Measurements from ENCODE around the gene PTPN20.
"Not testable (repeated sequence)": the region's sequence is repeated elsewhere in the genome, so short reads cannot be mapped to it uniquely, and the experiment has no call there.

PTPN20 gene

DNA sequence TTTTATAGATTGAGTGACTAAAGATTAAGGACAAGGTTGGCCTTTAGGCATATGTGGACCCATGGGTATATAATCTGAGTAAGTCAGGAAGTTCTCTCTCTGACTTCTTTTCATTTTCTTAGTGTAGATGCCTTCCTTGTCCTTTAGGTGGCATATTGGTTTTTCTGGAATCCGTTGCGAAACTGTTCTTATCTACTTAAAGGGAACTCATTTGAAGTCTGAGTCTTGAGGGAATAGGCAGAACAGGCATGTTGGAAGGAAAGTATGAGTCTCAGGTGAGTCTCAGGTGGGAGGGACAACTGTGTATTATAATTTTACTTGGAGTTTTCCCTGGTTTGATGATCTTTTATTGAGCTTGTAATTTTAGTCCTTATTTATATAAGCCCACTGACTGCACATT is 14.6 kb downstream of the PTPN20 start:
- DNase-seq (ENCODE audit: low read depth), result not testable (repeated sequence)
- TF ChIP-seq, protein P1, sequence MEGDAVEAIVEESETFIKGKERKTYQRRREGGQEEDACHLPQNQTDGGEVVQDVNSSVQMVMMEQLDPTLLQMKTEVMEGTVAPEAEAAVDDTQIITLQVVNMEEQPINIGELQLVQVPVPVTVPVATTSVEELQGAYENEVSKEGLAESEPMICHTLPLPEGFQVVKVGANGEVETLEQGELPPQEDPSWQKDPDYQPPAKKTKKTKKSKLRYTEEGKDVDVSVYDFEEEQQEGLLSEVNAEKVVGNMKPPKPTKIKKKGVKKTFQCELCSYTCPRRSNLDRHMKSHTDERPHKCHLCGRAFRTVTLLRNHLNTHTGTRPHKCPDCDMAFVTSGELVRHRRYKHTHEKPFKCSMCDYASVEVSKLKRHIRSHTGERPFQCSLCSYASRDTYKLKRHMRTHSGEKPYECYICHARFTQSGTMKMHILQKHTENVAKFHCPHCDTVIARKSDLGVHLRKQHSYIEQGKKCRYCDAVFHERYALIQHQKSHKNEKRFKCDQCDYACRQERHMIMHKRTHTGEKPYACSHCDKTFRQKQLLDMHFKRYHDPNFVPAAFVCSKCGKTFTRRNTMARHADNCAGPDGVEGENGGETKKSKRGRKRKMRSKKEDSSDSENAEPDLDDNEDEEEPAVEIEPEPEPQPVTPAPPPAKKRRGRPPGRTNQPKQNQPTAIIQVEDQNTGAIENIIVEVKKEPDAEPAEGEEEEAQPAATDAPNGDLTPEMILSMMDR (IDR thresholded peaks at IDR 0.05; ENCODE audit: low read depth, low read length, missing control alignments), result peak; percentile 5

DNA sequence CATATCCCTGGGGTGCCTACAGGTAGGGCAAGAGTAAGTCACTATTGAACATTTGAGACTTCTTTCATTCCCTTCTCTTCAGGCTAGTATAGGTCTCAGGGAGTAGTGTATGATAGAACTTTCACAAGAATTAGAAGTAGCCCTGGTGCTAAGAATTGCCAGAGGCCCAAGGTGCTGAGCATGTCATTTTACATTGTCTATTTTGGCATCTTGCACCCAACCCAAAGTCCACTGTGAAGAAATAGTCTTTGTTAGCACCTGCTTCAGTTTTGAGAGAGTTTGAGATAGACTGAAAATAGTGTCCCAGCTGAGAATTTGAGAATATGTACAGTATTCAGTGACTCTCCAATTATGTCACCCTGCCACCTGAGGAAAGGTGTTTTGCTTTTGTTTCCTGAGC is 17.6 kb downstream of the PTPN20 start:
- DNase-seq (ENCODE audit: low read depth); H3K4me3 ChIP-seq (ENCODE audit: low read depth, low read length): not testable (repeated sequence)

More for the DNA sequence above, 14.6 kb downstream of the PTPN20 start:
- not testable (repeated sequence) for H3K4me3 ChIP-seq (ENCODE audit: low read depth, low read length)

DNA sequence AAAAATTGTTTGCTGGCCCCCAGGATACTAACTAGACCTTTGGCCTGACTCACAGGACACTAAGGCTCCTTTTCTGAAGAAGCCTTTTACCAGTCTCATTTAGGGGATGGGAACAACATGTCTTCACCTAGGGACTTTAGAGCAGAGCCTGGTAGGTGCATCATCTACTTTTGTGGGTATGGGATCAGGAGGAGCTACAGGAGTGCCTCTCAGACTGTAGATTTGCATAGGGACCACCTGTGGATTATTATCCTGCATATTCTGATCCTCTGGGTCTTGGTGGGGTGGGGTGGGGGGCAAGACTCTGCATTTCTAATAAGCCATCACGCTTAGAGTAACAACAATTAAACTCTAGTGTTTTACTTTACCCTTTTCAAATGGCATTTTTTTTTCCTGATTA is 21.2 kb downstream of the PTPN20 start:
- not testable (repeated sequence) for H3K4me3 ChIP-seq (ENCODE audit: low read depth, low read length); DNase-seq (ENCODE audit: low read depth)

DNA sequence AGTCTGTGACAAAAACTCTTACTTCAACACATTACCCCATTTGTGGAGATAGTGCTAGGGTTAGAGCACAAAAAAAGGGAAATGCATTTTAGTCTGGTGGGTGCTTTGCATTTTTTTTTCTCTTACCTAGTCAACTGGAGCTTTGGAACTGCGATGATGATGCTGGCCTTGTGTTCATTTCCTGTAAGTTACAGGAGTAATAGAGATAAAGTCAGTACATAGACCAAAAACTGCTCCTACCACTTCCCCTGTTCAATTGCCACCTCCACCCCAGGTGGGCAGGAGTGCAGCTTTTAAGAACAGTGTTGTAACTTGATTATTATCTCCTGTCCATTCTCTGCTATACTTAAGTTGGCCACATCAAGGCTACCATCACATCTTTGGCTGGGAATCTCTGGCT is 29.9 kb downstream of the PTPN20 start:
- not testable (repeated sequence) for DNase-seq (ENCODE audit: low read depth); H3K4me3 ChIP-seq (ENCODE audit: low read depth, low read length)

DNA sequence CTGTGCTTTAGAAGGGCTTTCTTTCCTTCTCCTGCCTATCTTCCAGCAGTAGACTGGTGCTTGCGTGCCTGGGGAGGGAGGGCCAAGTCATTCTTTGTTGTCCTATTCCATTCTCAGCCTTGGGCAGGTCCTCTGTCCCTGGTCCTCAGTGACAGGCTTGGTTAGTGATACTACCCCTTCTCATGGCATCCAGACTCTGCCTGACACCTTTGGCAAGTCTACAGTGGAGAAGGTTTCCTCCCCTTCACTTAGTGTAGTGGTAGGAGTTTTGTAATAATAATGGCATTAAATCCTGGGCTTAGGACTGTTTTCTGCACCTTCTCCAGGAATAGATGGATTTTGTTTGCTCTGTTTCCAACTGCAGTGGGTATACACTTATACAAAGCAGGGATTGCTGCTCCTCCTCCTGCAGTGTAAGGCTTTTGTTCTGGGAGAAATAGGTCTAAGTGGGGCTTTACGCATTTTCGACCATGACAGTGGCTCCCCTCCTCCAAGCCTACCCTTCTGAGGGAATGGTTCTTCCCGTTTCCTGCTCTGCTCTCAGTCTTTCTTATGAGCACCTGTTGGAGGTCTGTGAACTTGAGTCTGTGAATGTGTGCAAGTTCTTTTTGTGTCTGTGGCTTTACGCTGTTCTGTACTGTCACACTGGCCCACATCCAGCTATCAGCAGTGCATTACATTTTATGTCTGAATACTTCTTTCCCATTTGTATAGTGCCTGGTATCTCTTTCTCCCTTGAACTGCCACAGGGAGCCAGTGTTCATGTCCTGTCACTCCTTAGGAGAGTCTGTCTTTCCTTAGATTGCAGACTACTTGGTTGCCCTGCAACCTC is 37.7 kb downstream of the PTPN20 start:
- H3K4me3 ChIP-seq (ENCODE audit: low read depth, low read length); DNase-seq (ENCODE audit: low read depth): not testable (repeated sequence)

DNA sequence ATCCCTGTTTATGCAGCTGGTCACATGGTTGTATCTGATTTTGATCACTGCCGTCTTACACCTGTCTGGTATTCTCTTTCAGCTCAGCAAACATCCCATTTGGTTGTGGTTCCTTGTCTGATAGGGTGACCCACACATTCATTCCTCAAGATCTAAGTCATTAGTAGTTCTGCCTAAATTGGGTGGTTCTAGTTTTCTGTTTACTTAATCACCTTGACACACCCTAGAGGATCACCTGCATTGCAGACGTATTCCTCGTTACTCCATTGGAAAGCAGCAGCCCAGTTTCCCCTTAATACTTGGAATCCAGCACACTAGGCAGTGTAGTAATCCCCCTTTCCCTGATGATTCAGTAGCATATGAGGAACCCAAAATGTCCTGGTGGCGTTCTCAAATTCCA is 41.3 kb downstream of the PTPN20 start:
- not testable (repeated sequence) for DNase-seq (ENCODE audit: low read depth); H3K4me3 ChIP-seq (ENCODE audit: low read depth, low read length)

DNA sequence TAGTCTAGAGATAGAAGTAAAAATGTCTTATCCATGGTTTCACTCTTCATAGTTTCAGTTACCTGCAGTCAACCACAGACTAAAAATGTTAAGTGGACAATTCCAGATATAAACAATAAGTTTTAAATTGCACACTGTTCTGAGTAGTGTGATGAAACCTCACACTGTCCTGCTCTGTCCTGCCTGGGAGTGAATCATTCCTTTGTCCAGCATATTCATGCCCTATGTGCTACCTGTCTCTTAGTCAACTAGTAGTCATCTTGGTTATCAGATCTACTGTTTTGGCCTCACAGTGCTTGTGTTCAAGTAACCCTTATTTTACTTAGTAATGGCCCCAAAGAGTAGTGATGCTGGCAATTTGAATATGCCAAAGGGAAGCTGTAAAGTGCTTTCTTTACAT is 49.5 kb downstream of the PTPN20 start:
- H3K4me3 ChIP-seq (ENCODE audit: low read depth, low read length); DNase-seq (ENCODE audit: low read depth): not testable (repeated sequence)

DNA sequence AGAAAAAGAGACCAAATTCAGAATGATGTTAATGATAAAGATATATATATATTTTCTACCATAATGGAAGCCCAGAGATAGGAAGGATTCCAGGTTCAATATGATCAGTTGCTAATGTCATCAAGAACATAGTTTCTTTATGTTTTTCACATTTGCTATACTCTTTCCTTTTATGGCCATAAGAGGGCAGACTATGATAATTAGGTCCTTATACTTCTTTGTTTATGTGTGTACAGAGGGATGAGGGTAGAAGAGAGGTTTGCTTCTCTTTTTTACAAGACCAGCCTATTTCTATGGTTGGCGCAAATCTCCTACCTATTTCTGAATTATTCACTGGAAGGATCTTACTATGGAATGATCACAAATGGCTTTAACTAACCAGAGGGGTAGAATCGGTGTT is 52.1 kb downstream of the PTPN20 start:
- H3K4me3 ChIP-seq (ENCODE audit: low read depth, low read length); DNase-seq (ENCODE audit: low read depth): not testable (repeated sequence)

DNA sequence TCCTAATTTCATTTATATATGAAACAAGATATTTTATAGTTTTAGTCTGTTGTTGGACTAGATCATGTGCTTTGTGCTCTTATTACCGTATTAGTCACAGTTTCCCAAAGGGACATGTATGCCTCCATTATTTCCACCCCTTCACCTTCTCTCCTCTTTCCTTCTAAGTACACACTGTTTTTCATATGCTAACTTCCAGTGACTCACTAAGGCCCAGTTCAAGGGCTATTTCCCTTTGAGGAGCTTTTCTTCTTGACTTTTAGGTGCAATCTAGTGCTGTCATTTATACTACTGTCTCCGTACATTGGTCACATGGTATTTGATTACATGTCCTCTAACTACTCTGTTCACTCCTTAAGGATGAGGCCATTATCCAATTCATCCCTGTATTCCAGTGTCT is 55.8 kb downstream of the PTPN20 start:
- not testable (repeated sequence) for H3K4me3 ChIP-seq (ENCODE audit: low read depth, low read length); DNase-seq (ENCODE audit: low read depth)

DNA sequence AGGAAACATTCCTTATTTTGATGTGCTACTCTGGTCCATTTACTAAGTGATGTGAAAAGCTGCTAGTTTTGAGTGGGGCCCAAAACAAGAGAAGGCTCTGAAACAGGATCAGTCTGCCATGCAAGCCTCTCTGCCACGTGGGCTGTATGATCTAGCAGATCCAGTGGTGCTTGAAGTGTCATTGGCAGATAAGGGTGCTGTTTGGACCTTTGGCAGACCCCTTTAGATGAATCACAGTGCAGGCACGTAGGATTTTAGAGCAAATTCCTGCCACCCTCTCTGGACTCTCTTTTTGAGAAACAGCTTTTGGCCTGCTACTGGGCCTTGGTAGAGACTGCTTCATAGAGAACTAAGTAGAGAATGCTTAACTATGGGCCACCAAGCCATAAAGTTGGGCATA is 69.0 kb downstream of the PTPN20 start:
- DNase-seq (ENCODE audit: low read depth); H3K4me3 ChIP-seq (ENCODE audit: low read depth, low read length): not testable (repeated sequence)

DNA sequence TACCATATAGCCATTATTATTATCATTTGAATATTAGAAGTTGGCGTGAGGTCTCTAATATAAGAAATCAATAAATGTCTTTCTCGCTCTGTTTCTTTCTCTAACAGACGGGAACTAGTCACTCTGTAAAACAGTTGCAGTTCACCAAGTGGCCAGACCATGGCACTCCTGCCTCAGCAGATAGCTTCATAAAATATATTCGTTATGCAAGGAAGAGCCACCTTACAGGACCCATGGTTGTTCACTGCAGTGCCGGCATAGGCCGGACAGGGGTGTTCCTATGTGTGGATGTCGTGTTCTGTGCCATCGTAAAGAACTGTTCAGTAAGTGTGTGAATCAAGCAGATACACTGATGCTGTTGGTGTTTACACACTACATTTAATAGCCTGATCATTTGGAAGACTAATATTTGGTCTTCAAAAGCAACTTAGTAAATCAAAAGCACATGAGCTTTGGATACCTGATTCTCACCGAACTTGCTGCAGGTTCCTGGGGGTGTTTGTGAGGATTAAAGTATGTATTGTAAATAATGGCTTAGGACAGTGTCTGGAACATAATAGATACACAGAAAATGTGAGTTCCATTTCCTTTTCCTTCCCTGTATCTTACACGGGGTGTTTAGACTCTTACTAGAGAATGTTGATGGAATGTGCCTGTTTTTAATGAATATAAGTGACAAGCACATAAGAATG is 76.2 kb downstream of the PTPN20 start:
- not testable (repeated sequence) for H3K4me3 ChIP-seq (ENCODE audit: low read depth, low read length); DNase-seq (ENCODE audit: low read depth)

DNA sequence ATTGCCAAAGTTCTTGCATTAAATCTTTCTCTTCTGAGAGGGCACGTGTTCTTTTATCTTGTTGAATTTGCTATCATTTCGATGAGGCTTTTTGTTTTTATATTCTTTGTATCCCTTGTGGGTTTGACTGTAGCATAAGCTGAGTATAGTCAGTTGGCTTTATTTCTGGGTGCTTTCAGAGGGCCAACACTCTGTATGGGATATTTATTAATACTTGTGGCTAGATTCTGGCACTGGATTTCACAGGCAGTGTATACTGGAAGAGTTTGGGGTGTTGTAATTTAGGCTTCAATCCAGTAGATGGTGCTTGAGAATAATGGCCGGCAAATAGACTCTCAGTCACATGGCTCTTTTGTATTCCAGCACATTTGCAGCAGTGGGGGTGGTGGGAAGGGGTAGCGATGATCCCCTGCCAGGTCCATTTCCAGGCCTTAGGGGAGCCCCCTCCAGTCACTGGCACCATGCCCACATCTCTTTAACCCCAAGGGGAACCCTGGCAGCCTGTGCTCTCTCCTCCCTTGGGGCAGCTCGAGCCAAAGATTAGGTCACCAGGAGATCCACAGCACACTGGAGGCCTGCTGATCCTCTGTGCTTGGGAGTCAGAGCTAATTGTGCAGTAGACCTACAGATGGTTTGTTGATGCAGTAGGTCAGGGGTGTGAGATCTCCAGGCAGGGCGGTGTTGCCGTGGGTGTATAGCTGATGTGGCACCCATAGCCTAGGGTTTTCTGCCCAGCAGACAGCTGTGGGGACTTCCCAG is 81.8 kb downstream of the PTPN20 start:
- DNase-seq (ENCODE audit: low read depth), result no peak
- TF ChIP-seq, protein P1 (IDR thresholded peaks at IDR 0.05; ENCODE audit: low read depth, low read length, missing control alignments), result peak; percentile 53
- H3K4me3 ChIP-seq (ENCODE audit: low read depth, low read length), result no peak overlapping the region

All from GM12864 (cell line).